ENCODE data around the gene JMJD4. TPM values are rescaled to one million over a fixed set of nuclear protein-coding genes. Genes with fewer than 3 reads are reported as not detected.
"Not testable (repeated sequence)": the region's sequence is repeated elsewhere in the genome, so short reads cannot be mapped to it uniquely, and the experiment has no call there.

The JMJD4 gene
- total and polyA plus RNA-seq, 8 donors = 13.4 to 18.6 (median 16.7) TPM

GRCh38 chr1:227712648-227713047 lies 22.5 kb downstream of the JMJD4 start:
- intact Hi-C loops (cut with DNase I) = no loop called here
- no peaks in the 10 kb centered on the region for H3K4me1 ChIP-seq
- H3K9me3 ChIP-seq = peaks cover 0 to 68% of the 10 kb centered on the region in 2 donors
- no peaks in the 10 kb centered on the region for H3K27me3 ChIP-seq
- no peak overlapping the region for H3K4me3 ChIP-seq
- no peaks in the 10 kb centered on the region for H3K36me3 ChIP-seq
- ATAC-seq (no peak), DNase-seq (no peak)
- TF ChIP-seq CTCF (IDR thresholded peaks at IDR 0.05) = no peak
- no peak overlapping the region for H3K27ac ChIP-seq

DNA sequence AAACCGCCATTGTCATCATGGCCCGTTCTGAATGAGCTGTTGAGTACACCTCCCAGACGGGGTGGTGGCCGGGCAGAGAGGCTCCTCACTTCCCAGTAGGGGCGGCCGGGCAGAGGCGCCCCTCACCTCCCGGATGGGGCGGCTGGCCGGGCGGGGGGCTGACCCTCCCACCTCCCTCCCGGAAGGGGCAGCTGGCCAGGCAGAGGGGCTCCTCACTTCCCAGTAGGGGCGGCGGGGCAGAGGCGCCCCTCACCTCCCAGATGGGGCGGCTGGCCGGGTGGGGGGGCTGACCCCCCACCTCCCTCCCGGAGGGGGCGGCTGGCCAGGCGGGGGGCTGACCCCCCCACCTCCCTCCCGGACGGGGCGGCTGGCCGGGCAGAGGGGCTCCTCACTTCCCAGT lies 24.6 kb downstream of the JMJD4 start:
- H3K4me3 ChIP-seq; ATAC-seq; H3K27ac ChIP-seq; intact Hi-C loops (cut with DNase I); H3K27me3 ChIP-seq; H3K36me3 ChIP-seq; DNase-seq; H3K4me1 ChIP-seq: not testable (repeated sequence)
- peaks cover 0 to 71% of the 10 kb centered on the region in 2 donors for H3K9me3 ChIP-seq

- H3K36me3 ChIP-seq = no peaks in the 10 kb centered on the region
- intact Hi-C loops (cut with DNase I) = no loop called here
- no peak for DNase-seq
- no peaks in the 10 kb centered on the region for H3K4me1 ChIP-seq
- no peak for TF ChIP-seq CTCF (IDR thresholded peaks at IDR 0.05)
- no peak for ATAC-seq
- H3K27me3 ChIP-seq = no peaks in the 10 kb centered on the region
- no peak overlapping the region for H3K4me3 ChIP-seq
- peaks cover 0 to 65% of the 10 kb centered on the region in 2 donors for H3K9me3 ChIP-seq
- H3K27ac ChIP-seq = no peak overlapping the region
Observed at GRCh38 chr1:227709451-227709850, 25.7 kb downstream of the JMJD4 start.

DNA sequence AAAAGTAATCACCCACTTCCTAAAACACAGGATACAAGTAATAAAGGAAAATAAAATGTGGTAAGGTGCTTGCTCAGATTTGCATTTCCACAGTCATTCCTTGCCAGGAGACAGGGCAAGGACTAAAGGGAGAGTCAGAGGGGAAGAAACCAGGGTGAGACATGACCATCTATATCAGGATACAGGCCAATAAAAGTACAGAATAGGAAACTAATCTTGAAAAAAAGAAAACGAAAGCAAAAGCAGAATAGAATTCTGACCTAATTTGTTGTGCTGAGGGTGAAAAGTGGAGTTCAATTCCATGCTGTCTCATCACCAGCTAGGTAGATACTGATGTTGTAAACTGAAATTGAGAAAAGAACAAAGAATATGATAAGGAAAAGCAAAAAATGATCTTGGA lies 27.3 kb downstream of the JMJD4 start:
- no peak for TF ChIP-seq CTCF (IDR thresholded peaks at IDR 0.05)
- Histone ChIP-seq H3K27ac (no peak overlapping the region), H3K9me3 (peaks cover 0 to 69% of the 10 kb centered on the region in 2 donors), H3K27me3 (no peaks in the 10 kb centered on the region), H3K4me3 (no peak overlapping the region), H3K4me1 (no peaks in the 10 kb centered on the region), H3K36me3 (no peaks in the 10 kb centered on the region)
- ATAC-seq (no peak), DNase-seq (no peak)
- intact Hi-C loops (cut with DNase I) = no loop called here

GRCh38 chr1:227701631-227702030 lies 33.5 kb downstream of the JMJD4 start:
- H3K4me1 ChIP-seq; DNase-seq; ATAC-seq; H3K4me3 ChIP-seq; H3K27me3 ChIP-seq; intact Hi-C loops (cut with DNase I); H3K27ac ChIP-seq; H3K36me3 ChIP-seq: not testable (repeated sequence)
- H3K9me3 ChIP-seq = peaks cover 0 to 67% of the 10 kb centered on the region in 2 donors

DNA sequence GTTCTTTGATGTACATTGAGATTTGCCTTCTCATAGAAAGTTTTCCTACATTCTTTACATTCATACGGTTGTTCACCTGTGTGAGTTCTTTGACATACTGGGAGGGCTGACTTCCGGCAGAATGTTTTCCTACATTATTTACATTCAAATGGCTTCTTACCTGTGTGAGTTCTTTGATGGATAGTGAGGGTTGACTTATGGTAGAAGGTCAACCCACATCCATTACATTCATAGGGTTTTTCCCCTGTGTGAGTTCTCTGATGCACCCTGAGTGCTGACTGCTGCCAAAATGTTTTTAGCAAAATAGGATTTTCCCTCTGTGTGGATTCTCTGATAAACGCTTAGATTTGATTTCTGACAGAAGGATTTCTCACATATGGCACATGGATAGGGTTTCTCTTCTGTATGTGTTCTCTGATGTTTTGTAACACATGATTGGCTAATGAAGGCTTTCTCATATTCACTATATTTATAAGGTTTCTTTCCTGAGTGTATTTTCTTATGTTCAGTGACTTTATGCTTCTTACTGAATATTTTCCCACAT lies 37.7 kb downstream of the JMJD4 start:
- Histone ChIP-seq H3K9me3 (peaks cover 0 to 72% of the 10 kb centered on the region in 2 donors), H3K36me3 (no peaks in the 10 kb centered on the region), H3K27me3 (no peaks in the 10 kb centered on the region), H3K4me1 (no peaks in the 10 kb centered on the region), H3K27ac (no peak overlapping the region), H3K4me3 (no peak overlapping the region)
- intact Hi-C loops (cut with DNase I) = no loop called here
- no peak for TF ChIP-seq CTCF (IDR thresholded peaks at IDR 0.05)
- ATAC-seq (no peak), DNase-seq (no peak)
